Measurements from ENCODE around the gene ZNF23.

- TF ChIP-seq POLR2A (IDR thresholded peaks at IDR 0.05): no peak
- TF ChIP-seq, protein P1, sequence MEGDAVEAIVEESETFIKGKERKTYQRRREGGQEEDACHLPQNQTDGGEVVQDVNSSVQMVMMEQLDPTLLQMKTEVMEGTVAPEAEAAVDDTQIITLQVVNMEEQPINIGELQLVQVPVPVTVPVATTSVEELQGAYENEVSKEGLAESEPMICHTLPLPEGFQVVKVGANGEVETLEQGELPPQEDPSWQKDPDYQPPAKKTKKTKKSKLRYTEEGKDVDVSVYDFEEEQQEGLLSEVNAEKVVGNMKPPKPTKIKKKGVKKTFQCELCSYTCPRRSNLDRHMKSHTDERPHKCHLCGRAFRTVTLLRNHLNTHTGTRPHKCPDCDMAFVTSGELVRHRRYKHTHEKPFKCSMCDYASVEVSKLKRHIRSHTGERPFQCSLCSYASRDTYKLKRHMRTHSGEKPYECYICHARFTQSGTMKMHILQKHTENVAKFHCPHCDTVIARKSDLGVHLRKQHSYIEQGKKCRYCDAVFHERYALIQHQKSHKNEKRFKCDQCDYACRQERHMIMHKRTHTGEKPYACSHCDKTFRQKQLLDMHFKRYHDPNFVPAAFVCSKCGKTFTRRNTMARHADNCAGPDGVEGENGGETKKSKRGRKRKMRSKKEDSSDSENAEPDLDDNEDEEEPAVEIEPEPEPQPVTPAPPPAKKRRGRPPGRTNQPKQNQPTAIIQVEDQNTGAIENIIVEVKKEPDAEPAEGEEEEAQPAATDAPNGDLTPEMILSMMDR (IDR thresholded peaks at IDR 0.05): no peak
These were observed at the start of gene ZNF23 for GRCh38 chr16:71461686-71462648.
